Ascending aorta (tissue), 2 donors: Measurements from ENCODE around the gene MT1X. TPM values are rescaled to one million over a fixed set of nuclear protein-coding genes. Genes with fewer than 3 reads are reported as not detected.

Source experiments
- DNase-seq, 2 donors: peaks; one replicate each; pipeline ENCODE4 v3.0.0-alpha.2; 2019; ENCODE audit warnings: low spot score in 2 of 2
- H3K27ac ChIP-seq, 2 donors: fragments of 200-600 bp; sonication (generic); one replicate each; pipeline ENCODE4 v1.5.1; 2016 to 2017; ENCODE audit warnings: mild to moderate bottlenecking in 1 of 2
- H3K27me3 ChIP-seq: fragments of 200-600 bp; sonication (generic); one replicate; pipeline ENCODE4 v1.5.1; 2017
- H3K36me3 ChIP-seq, 2 donors: fragments of 200-600 bp; sonication (generic); one replicate each; pipeline ENCODE4 v1.5.1; 2016
- H3K4me1 ChIP-seq, 2 donors: fragments of 200-600 bp; sonication (generic); one replicate each; pipeline ENCODE4 v1.5.1; 2016 to 2017; ENCODE audit warnings: mild to moderate bottlenecking in 1 of 2
- H3K4me3 ChIP-seq, 2 donors: fragments of 200-600 bp; sonication (generic); one replicate each; pipeline ENCODE4 v1.5.1; 2016 to 2017; ENCODE audit warnings: mild to moderate bottlenecking in 1 of 2
- H3K9me3 ChIP-seq, 2 donors: fragments of 200-600 bp; sonication (generic); one replicate each; pipeline ENCODE4 v1.5.1; 2016
- intact Hi-C: fragments of 100-400 bp; cut with DNase I; formaldehyde crosslinking; loops from one replicate; pipeline ENCODE4 v1.15.1; 2023
- total RNA-seq: library from RNA; depleted of rRNA; stranded (reverse); fragments of >200 nt; gene quantifications from one replicate; pipeline ENCODE4 v1.1.0, GENCODE V29; 2016
- TF ChIP-seq, protein P1 (sequence below), 3 experiments: fragments of 200-600 bp in 2 of 3; fragments of 450-650 bp in 1 of 3; sonication (generic) in 2 of 3; IDR thresholded peaks; one replicate each; pipeline ENCODE4 v1.5.1; 2016 to 2019; ENCODE audit warnings: antibody characterized with exemption in 3 of 3, mild to moderate bottlenecking in 1 of 3, moderate library complexity in 1 of 3

MT1X gene
- total RNA-seq, 1 donor from 2014 or later: 2,291 TPM

DNA sequence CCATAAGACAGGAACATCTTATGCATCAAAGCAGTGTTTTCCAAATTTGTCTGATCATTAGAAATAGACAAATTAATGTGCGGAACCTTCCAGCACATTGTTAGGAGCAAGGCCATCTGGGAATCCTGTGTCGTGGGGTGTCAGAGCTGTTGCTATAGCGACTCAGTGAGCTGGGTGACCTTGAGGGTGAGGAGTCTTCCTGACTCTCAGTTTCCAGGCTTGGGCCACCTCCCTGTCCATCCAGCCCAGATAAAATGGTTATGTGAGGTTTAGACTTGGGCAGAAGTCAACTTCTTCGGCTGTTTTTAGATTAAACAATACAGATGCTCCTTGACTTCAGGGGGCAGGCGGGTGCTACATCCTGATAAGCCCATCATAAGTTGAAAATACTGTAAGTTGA, 20.6 kb downstream of the MT1X start:
- no peaks in the 10 kb centered on the region for H3K4me1 ChIP-seq
- no peak overlapping the region for H3K4me3 ChIP-seq
- no peaks in the 10 kb centered on the region for H3K9me3 ChIP-seq
- no peak overlapping the region for H3K27ac ChIP-seq
- no peaks in the 10 kb centered on the region for H3K27me3 ChIP-seq
- intact Hi-C loops: loop anchor here (1.0 to 2.0 kb wide), 4 partner anchors 29 to 182 kb away; partner anchors contain the start of gene BBS2
- no peak for DNase-seq
- no peaks in the 10 kb centered on the region for H3K36me3 ChIP-seq
- TF ChIP-seq, protein P1, sequence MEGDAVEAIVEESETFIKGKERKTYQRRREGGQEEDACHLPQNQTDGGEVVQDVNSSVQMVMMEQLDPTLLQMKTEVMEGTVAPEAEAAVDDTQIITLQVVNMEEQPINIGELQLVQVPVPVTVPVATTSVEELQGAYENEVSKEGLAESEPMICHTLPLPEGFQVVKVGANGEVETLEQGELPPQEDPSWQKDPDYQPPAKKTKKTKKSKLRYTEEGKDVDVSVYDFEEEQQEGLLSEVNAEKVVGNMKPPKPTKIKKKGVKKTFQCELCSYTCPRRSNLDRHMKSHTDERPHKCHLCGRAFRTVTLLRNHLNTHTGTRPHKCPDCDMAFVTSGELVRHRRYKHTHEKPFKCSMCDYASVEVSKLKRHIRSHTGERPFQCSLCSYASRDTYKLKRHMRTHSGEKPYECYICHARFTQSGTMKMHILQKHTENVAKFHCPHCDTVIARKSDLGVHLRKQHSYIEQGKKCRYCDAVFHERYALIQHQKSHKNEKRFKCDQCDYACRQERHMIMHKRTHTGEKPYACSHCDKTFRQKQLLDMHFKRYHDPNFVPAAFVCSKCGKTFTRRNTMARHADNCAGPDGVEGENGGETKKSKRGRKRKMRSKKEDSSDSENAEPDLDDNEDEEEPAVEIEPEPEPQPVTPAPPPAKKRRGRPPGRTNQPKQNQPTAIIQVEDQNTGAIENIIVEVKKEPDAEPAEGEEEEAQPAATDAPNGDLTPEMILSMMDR (IDR thresholded peaks at IDR 0.05): no peak

GRCh38 chr16:56708525-56709442, 26.5 kb downstream of the MT1X start:
- intact Hi-C loops: no loop called here
- Histone ChIP-seq H3K27ac (no peak overlapping the region), H3K36me3 (no peaks in the 10 kb centered on the region)

GRCh38 chr16:56709443-56710040, 27.3 kb downstream of the MT1X start:
- TF ChIP-seq, protein P1 (IDR thresholded peaks at IDR 0.05): no peak
- Histone ChIP-seq H3K27ac (no peak overlapping the region), H3K9me3 (no peaks in the 10 kb centered on the region), H3K36me3 (no peaks in the 10 kb centered on the region), H3K4me3 (no peak overlapping the region), H3K4me1 (no peaks in the 10 kb centered on the region), H3K27me3 (no peaks in the 10 kb centered on the region)
- intact Hi-C loops: no loop called here
- no peak for DNase-seq

More at GRCh38 chr16:56708525-56709442, 26.5 kb downstream of the MT1X start:
- TF ChIP-seq, protein P1 (IDR thresholded peaks at IDR 0.05): no peak
- Histone ChIP-seq H3K4me3 (no peak overlapping the region), H3K4me1 (no peaks in the 10 kb centered on the region), H3K27me3 (no peaks in the 10 kb centered on the region), H3K9me3 (no peaks in the 10 kb centered on the region)
- no peak for DNase-seq

DNA sequence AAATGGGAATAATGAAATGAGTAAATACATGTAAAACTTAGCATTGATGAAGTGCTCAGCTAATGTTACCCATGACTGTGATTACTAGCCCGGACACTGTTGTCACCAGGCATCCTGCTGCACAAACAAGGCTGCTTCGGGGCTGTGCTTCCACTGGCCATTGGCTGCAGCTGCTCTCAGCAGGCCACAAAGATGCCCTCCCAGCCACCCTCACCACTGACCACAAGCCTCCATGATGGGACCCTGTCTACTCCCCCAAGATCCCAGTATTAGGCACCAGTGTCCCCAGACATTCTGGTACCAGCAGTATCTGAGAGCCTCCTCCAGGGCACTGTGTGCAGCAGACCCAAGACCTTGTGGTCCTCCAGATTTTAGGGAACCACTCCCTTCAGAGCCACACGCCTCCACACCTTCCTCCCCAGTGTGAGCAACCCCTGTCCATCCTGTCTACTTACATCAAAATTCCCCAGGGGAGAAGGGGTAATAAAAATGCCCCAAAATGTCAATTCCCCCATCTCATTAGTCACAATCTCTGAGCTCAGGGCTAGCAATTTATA, 28.0 kb downstream of the MT1X start:
- intact Hi-C loops: no loop called here
- no peaks in the 10 kb centered on the region for H3K36me3 ChIP-seq
- no peak overlapping the region for H3K4me3 ChIP-seq
- DNase-seq: no peak
- no peaks in the 10 kb centered on the region for H3K27me3 ChIP-seq
- H3K4me1 ChIP-seq: no peaks in the 10 kb centered on the region
- no peak overlapping the region for H3K27ac ChIP-seq
- no peaks in the 10 kb centered on the region for H3K9me3 ChIP-seq
- TF ChIP-seq, protein P1 (IDR thresholded peaks at IDR 0.05): no peak

DNA sequence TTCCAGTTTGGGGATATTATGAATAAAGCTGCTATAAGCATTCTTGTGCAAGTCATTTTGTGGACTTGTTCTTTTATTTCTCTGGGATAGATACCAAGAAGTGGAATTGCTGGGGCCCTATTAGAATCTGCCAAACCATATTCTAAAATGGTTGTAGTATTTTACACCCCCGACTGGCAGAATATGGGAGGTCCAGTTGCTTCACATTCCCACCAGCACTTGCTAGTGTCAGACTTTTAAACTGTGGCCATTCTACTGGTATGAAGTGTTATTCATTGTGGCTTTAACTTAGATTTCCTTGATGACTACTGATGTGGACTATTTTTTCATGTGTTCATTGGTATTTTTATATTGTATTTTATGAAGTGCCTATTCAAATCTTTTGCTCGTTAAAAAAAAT, 29.6 kb downstream of the MT1X start:
- TF ChIP-seq, protein P1 (IDR thresholded peaks at IDR 0.05): no peak
- no peak for DNase-seq
- intact Hi-C loops: no loop called here
- Histone ChIP-seq H3K27ac (no peak overlapping the region), H3K27me3 (no peaks in the 10 kb centered on the region), H3K4me3 (no peak overlapping the region), H3K4me1 (no peaks in the 10 kb centered on the region), H3K9me3 (no peaks in the 10 kb centered on the region), H3K36me3 (no peaks in the 10 kb centered on the region)
